Heart left ventricle (tissue), 16 donors: ENCODE results near the gene DUSP16. TPM values are rescaled to one million over a fixed set of nuclear protein-coding genes. Genes with fewer than 3 reads are reported as not detected.

Experiments used
- ATAC-seq, 4 donors: fragments of 200-7000 bp; cut with Tn5 transposase; one replicate each; pipeline ENCODE4 v1.9.1; 2020 to 2022; ENCODE audit warnings: moderate library complexity in 4 of 4, mild to moderate bottlenecking in 3 of 4, moderate number of reproducible peaks in 1 of 4
- DNase-seq, 5 donors: peaks; one replicate each; pipeline ENCODE4 v3.0.0-alpha.2; 2020
- H3K27ac ChIP-seq, 12 donors: fragments of 200-600 bp; sonication (generic) in 4 of 12; one replicate each; pipeline versions ENCODE4 v1.5.0 to v1.8.0; 2016 to 2022; ENCODE audit warnings: mild to moderate bottlenecking in 2 of 12
- H3K27me3 ChIP-seq, 9 donors: fragments of 200-600 bp; sonication (generic) in 2 of 9; one replicate each; pipeline versions ENCODE4 v1.5.1 to v1.8.0; 2016 to 2022; ENCODE audit warnings: mild to moderate bottlenecking in 3 of 9
- H3K36me3 ChIP-seq, 9 donors: fragments of 200-600 bp; sonication (generic) in 2 of 9; one replicate each; pipeline versions ENCODE4 v1.5.0 to v1.8.0; 2018 to 2022; ENCODE audit warnings: mild to moderate bottlenecking in 2 of 9
- H3K4me1 ChIP-seq, 12 donors: fragments of 200-600 bp; sonication (generic) in 4 of 12; one replicate each; pipeline versions ENCODE4 v1.5.0 to v1.8.0; 2016 to 2022; ENCODE audit warnings: mild to moderate bottlenecking in 3 of 12
- H3K4me3 ChIP-seq, 12 donors: fragments of 200-600 bp; sonication (generic) in 4 of 12; one replicate each; pipeline versions ENCODE4 v1.5.0 to v1.8.0; 2017 to 2022; ENCODE audit warnings: mild to moderate bottlenecking in 9 of 12, moderate library complexity in 4 of 12
- H3K9me3 ChIP-seq, 12 donors: fragments of 200-600 bp; sonication (generic) in 4 of 12; one replicate each; pipeline versions ENCODE4 v1.5.0 to v1.8.0; 2016 to 2022; ENCODE audit warnings: mild to moderate bottlenecking in 1 of 12
- POLR2A ChIP-seq, 2 donors: fragments of 450-650 bp; IDR thresholded peaks; one replicate each; pipeline ENCODE4 v1.6.1; 2017; ENCODE audit warnings: antibody characterized with exemption in 2 of 2, mild to moderate bottlenecking in 2 of 2, moderate library complexity in 2 of 2
- WGBS, 4 donors: extraction: QIAGEN DNeasy Blood & Tissue Kit in 2 of 4; methylation state at CpG; one replicate each; pipeline versions ENCODE4 v1.1.5 to v1.1.7; 2013 to 2018; 5-methylcytosine and 5-hydroxymethylcytosine counted together
- intact Hi-C, 10 donors: fragments of 100-400 bp; cut with DNase I; formaldehyde crosslinking; loops; one replicate each; pipeline versions ENCODE4 v1.11.1 to v1.14.2; 2022
- polyA plus RNA-seq, 2 donors: library from polyadenylated mRNA; stranded (reverse); fragments of 200-250 nt; gene quantifications; one replicate each; pipeline ENCODE4 v1.2.3, GENCODE V29; 2013
- total RNA-seq, 9 donors: library from RNA; depleted of rRNA in 2 of 9; stranded (reverse); fragments of >200 nt in 2 of 9; fragmentation: NEBNext Ultra II Directional in 3 of 9; extraction: Animal tissue kit (Norgen Biotek cat#: 25700) in 3 of 9; gene quantifications; one replicate each; pipeline versions ENCODE4 v1.1.0 to v1.2.4, GENCODE V29; 2016 to 2023
- TF ChIP-seq, protein P1 (sequence below), 12 donors: fragments of 200-600 bp; sonication (generic) in 4 of 12; IDR thresholded peaks; one replicate each; pipeline versions ENCODE4 v1.5.0 to v1.8.0; 2018 to 2022; ENCODE audit warnings: antibody characterized with exemption in 12 of 12, mild to moderate bottlenecking in 5 of 12
- donor health status: ischemic (EF 13 %, LVEDD 7.1; RV severe dilation, severe dysfunction).
- donor health status: healthy with polysubstance abuse.
- donor health status: DM: no; HTN: yes; CAD: no.
- donor health status: DM: no; HTN: no; CAD: no.
- donor health status: ischemic (EF 25% LVEDD 6.9; RV normal size, moderate dysfunction).
- donor health status: ischemic (EF 25% LVEDD 5.7; RV mildly dilated, moderate dysfunction).
- donor health status: healthy.
- donor health status: DM: yes; HTN: yes; CAD: no.
- donor health status: ischemic (EF 35%, LVEDD 5.7; RV mildly dilated, moderate dysfunction).
- donor health status: nonischemic (EF 11% LVEDD 7.7; RV severe dilation, severe dysfunction).
- donor health status: DM: yes; HTN: yes; CAD: no.
- donor health status: PGD.
- donor health status: ischemic (EF 29% LVEDD 5.4; RV normal size, mild dysfunction).
- donor health status: nonischemic (EF 23%, LVEDD 6.1; RV moderate dilation, normal function).

DUSP16 gene
- total and polyA plus RNA-seq, 11 donors = 2.5 to 24.7 (median 15.1) TPM

GRCh38 chr12:12456637-12457036 lies 106.0 kb downstream of the DUSP16 start:
- ATAC-seq (peak; percentile 26 to 53 (median 48)), DNase-seq (no peak)
- intact Hi-C loops = no loop called here
- Histone ChIP-seq H3K36me3 (no peaks in the 10 kb centered on the region), H3K4me1 (peaks cover 0 to 11% (median 0%) of the 10 kb centered on the region in 12 donors), H3K4me3 (no peak overlapping the region), H3K27ac (peak overlapping the region in 1 of 12 donors; percentile 72), H3K9me3 (no peaks in the 10 kb centered on the region), H3K27me3 (no peaks in the 10 kb centered on the region)
- TF ChIP-seq, protein P1, sequence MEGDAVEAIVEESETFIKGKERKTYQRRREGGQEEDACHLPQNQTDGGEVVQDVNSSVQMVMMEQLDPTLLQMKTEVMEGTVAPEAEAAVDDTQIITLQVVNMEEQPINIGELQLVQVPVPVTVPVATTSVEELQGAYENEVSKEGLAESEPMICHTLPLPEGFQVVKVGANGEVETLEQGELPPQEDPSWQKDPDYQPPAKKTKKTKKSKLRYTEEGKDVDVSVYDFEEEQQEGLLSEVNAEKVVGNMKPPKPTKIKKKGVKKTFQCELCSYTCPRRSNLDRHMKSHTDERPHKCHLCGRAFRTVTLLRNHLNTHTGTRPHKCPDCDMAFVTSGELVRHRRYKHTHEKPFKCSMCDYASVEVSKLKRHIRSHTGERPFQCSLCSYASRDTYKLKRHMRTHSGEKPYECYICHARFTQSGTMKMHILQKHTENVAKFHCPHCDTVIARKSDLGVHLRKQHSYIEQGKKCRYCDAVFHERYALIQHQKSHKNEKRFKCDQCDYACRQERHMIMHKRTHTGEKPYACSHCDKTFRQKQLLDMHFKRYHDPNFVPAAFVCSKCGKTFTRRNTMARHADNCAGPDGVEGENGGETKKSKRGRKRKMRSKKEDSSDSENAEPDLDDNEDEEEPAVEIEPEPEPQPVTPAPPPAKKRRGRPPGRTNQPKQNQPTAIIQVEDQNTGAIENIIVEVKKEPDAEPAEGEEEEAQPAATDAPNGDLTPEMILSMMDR (IDR thresholded peaks at IDR 0.05) = no peak
- TF ChIP-seq POLR2A (IDR thresholded peaks at IDR 0.05) = no peak
- WGBS, 4 donors = 80 to 89% (median 83%) methylated on average over 5 of the region's 5 CpGs

DNA sequence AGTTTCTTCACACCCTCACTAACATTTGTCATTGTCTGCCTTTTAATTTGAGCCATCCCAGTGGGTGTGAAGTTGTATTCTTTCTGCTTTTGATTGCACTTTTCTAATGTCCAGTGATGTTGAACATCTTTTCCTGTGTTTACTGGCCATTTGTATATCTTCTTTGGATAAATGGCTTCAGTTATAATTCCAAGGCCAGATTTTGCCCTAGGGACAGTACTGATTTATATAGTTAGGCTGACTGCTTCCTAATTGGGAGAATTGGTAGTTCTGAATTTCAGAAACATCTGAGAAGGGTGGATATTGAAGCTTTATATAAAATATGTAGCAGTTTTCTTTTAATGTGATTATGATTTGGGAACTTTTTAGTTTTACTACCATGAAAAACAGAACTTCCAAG lies 108.3 kb downstream of the DUSP16 start:
- no peaks in the 10 kb centered on the region for H3K36me3 ChIP-seq
- H3K27ac ChIP-seq = no peak overlapping the region
- H3K9me3 ChIP-seq = no peaks in the 10 kb centered on the region
- peaks cover 0 to 15% (median 0%) of the 10 kb centered on the region in 12 donors for H3K4me1 ChIP-seq
- no peak for TF ChIP-seq POLR2A (IDR thresholded peaks at IDR 0.05)
- TF ChIP-seq, protein P1 (IDR thresholded peaks at IDR 0.05) = no peak
- DNase-seq (no peak), ATAC-seq (no peak)
- H3K4me3 ChIP-seq = no peak overlapping the region
- intact Hi-C loops = loop anchor here in 1 of 10 donors (5.0 kb wide), 1 partner anchor 37 kb away; no protein-coding TSS in a partner anchor
- no peaks in the 10 kb centered on the region for H3K27me3 ChIP-seq

DNA sequence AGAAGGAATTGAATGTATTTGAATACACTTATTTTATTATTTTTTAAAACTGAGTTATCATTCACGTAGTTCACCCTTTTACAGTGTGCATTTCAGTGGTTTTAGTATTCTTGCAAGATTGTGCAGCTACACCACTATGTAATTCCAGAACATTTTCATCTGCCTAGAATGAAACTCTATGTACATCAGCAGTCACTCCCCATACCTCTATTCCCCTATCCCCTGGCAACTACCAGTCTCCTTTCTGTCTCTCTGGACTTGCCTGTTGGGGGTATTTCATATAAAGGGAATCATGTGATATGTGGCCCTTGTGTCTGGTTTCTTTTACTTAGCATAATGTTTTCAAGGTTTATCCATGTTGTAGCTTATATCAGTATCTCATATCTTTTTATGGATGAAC lies 109.0 kb downstream of the DUSP16 start:
- no peaks in the 10 kb centered on the region for H3K36me3 ChIP-seq
- no peak overlapping the region for H3K4me3 ChIP-seq
- no peaks in the 10 kb centered on the region for H3K9me3 ChIP-seq
- H3K27ac ChIP-seq = no peak overlapping the region
- ATAC-seq = no peak
- no peak for DNase-seq
- intact Hi-C loops = loop anchor here in 1 of 10 donors (5.0 kb wide), 1 partner anchor 36 kb away; no protein-coding TSS in a partner anchor
- WGBS, 4 donors = 95 to 100% (median 97%) methylated on average over 1 of the region's 1 CpG
- H3K4me1 ChIP-seq = peaks cover 0 to 18% (median 0%) of the 10 kb centered on the region in 12 donors
- no peaks in the 10 kb centered on the region for H3K27me3 ChIP-seq
- TF ChIP-seq, protein P1 (IDR thresholded peaks at IDR 0.05) = no peak
- no peak for TF ChIP-seq POLR2A (IDR thresholded peaks at IDR 0.05)

DNA sequence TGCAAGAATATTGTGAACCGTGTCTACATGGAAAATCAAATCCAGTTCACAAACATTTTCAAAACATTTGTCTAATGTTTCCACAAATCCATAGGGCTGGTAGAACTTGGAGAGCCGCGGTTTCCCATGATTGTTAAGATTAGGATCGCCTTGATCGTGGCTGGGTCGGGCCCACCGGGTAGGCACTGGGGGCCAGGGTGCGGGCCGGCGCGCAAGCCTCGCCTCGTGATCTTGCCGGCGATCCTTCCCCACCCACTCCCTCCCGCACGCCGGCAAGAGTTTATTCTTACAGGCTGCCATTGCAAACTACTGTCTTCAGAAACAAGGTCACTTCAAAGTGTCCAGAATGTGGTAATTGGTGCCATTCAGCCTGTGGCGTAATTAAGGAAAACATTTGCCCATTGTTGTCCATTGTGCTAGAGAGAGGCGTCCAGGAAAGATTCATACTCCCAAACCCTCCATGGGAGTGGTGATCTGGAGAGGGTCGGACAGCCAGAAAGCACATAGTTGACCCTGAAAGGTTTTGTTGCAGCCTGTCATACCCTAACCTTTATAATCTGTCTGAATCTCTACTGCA lies 110.2 kb downstream of the DUSP16 start:
- no peaks in the 10 kb centered on the region for H3K27me3 ChIP-seq
- no peaks in the 10 kb centered on the region for H3K36me3 ChIP-seq
- ATAC-seq (no peak), DNase-seq (no peak)
- WGBS, 4 donors = 91 to 99% (median 94%) methylated on average over 21 of the region's 21 CpGs
- TF ChIP-seq POLR2A (IDR thresholded peaks at IDR 0.05) = no peak
- TF ChIP-seq, protein P1 (IDR thresholded peaks at IDR 0.05) = no peak
- intact Hi-C loops = loop anchor here in 1 of 10 donors (5.0 kb wide), 1 partner anchor 35 kb away; no protein-coding TSS in a partner anchor
- no peaks in the 10 kb centered on the region for H3K9me3 ChIP-seq
- H3K4me1 ChIP-seq = peaks cover 0 to 22% (median 0%) of the 10 kb centered on the region in 12 donors
- H3K4me3 ChIP-seq = no peak overlapping the region
- H3K27ac ChIP-seq = no peak overlapping the region
